K562 (cell line): ENCODE results near the gene GPR4. TPM values are rescaled to one million over a fixed set of nuclear protein-coding genes. Genes with fewer than 3 reads are reported as not detected.

Experiments used
- ARID4B ChIP-seq: sonication (generic); formaldehyde crosslinking; IDR thresholded peaks from 2 replicates; pipeline ENCODE4 v1.8.0; 2022; ENCODE audit warnings: mild to moderate bottlenecking, missing genetic modification reagents
- ARNT ChIP-seq, 2 experiments: fragments of 450-650 bp; IDR thresholded peaks; 2 replicates each; pipeline ENCODE4 v1.6.1; 2016; ENCODE audit warnings: mild to moderate bottlenecking in 1 of 2
- FOXK1 ChIP-seq: sonication (generic); formaldehyde crosslinking; IDR thresholded peaks from 2 replicates; pipeline ENCODE4 v1.8.0; 2022; ENCODE audit warnings: missing genetic modification reagents, mild to moderate bottlenecking, borderline replicate concordance
- GATAD2A ChIP-seq: fragments of 450-650 bp; IDR thresholded peaks from 2 replicates; pipeline ENCODE4 v1.6.1; 2017
- HMGXB4 ChIP-seq: sonication (generic); formaldehyde crosslinking; IDR thresholded peaks from 2 replicates; pipeline ENCODE4 v1.8.1; 2023; ENCODE audit warnings: mild to moderate bottlenecking, missing genetic modification reagents
- MTF1 ChIP-seq: fragments of 250-450 bp; sonication (Bioruptor Pico); IDR thresholded peaks from 2 replicates; pipeline ENCODE4 v1.9.0; 2021; ENCODE audit warnings: moderate library complexity, mild to moderate bottlenecking, inconsistent platforms, borderline replicate concordance
- MYNN ChIP-seq, 2 experiments: sonication (generic); formaldehyde crosslinking in 1 of 2; IDR thresholded peaks; 2 replicates each; pipeline versions ENCODE4 v1.5.0 to v1.6.1; 2016 to 2020; ENCODE audit warnings: antibody characterized with exemption in 1 of 2, missing genetic modification reagents in 1 of 2
- NFE2 ChIP-seq: IDR thresholded peaks from 2 replicates; pipeline ENCODE4 v1.6.1; 2014; ENCODE audit warnings: antibody characterized with exemption, low read depth
- STAT5B ChIP-seq: fragments of 250-450 bp; sonication (Bioruptor Pico); IDR thresholded peaks from 2 replicates; pipeline ENCODE4 v1.8.0; 2021; ENCODE audit warnings: mild to moderate bottlenecking, inconsistent platforms
- THAP12 ChIP-seq: fragments of 250-450 bp; sonication (Bioruptor Pico); IDR thresholded peaks from 2 replicates; pipeline ENCODE4 v1.9.0; 2021; ENCODE audit warnings: mild to moderate bottlenecking, inconsistent platforms
- ZNF174 ChIP-seq: fragments of 250-450 bp; sonication (Bioruptor Pico); IDR thresholded peaks from 2 replicates; pipeline ENCODE4 v1.4.0; 2020; ENCODE audit warnings: mild to moderate bottlenecking
- ZNF785 ChIP-seq: fragments of 250-450 bp; sonication (Bioruptor Pico); IDR thresholded peaks from 2 replicates; pipeline ENCODE4 v1.4.0; 2020; ENCODE audit warnings: mild to moderate bottlenecking
- polyA plus RNA-seq, 8 experiments: library from polyadenylated mRNA; depleted of rRNA in 4 of 8; stranded (reverse) in 5 of 8; unstranded in 3 of 8; fragments of >200 nt; fragmentation: Nextera tagmentation in 2 of 8; fragmentation: Illumina TruSeq in 1 of 8; extraction: Ambion mirVana in 2 of 8; extraction: Trizol in 1 of 8; gene quantifications; 2 replicates each; pipeline versions ENCODE4 v1.2.1 to v1.2.3, GENCODE V29; 2011 to 2014; ENCODE audit warnings: inconsistent platforms in 1 of 8, missing spikeins in 1 of 8
- total RNA-seq, 7 experiments: library from RNA; depleted of rRNA in 6 of 7; stranded (reverse); fragments of >200 nt in 6 of 7; fragmentation: Illumina TruSeq in 2 of 7; extraction: Trizol in 2 of 7; gene quantifications; 2 replicates each; pipeline versions ENCODE4 v1.2.1 to v1.2.3, GENCODE V29; 2011 to 2021; ENCODE audit warnings: low replicate concordance in 1 of 7
- TF ChIP-seq, protein P1 (sequence below), 3 experiments: IDR thresholded peaks in 2 of 3; conservative IDR thresholded peaks in 1 of 3; 2 replicates each; pipeline ENCODE4 v1.5.1; 2011 to 2012; ENCODE audit warnings: low read length in 3 of 3, mild to moderate bottlenecking in 3 of 3, control low read depth in 2 of 3, improper control_type of control experiment in 1 of 3, inconsistent platforms in 1 of 3, low read depth in 1 of 3, mixed read lengths in 1 of 3, moderate library complexity in 1 of 3; ENCODE audit not compliant: insufficient read depth in 2 of 3
- TF ChIP-seq, protein P2 (sequence below): IDR thresholded peaks from 2 replicates; pipeline ENCODE4 v1.6.1; 2016; ENCODE audit warnings: missing genetic modification characterization, missing compliant biosample characterization

The GPR4 gene
- total and polyA plus RNA-seq, 9 of the 15 experiments (the other 6 are each of a cell fraction or from before 2014, with no cell fraction given) = 0.03 to 0.09 (median 0.04) TPM; not detected in 5

GRCh38 chr19:45615795-45616703 lies 14.0 kb upstream of the GPR4 start (continued):
- TF ChIP-seq THAP12 = no peak
- TF ChIP-seq, protein P1, sequence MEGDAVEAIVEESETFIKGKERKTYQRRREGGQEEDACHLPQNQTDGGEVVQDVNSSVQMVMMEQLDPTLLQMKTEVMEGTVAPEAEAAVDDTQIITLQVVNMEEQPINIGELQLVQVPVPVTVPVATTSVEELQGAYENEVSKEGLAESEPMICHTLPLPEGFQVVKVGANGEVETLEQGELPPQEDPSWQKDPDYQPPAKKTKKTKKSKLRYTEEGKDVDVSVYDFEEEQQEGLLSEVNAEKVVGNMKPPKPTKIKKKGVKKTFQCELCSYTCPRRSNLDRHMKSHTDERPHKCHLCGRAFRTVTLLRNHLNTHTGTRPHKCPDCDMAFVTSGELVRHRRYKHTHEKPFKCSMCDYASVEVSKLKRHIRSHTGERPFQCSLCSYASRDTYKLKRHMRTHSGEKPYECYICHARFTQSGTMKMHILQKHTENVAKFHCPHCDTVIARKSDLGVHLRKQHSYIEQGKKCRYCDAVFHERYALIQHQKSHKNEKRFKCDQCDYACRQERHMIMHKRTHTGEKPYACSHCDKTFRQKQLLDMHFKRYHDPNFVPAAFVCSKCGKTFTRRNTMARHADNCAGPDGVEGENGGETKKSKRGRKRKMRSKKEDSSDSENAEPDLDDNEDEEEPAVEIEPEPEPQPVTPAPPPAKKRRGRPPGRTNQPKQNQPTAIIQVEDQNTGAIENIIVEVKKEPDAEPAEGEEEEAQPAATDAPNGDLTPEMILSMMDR (IDR thresholded peaks at IDR 0.05 in 2 of 3, conservative IDR thresholded peaks at IDR 0.05 in 1 of 3; ENCODE audit: insufficient read depth in 2 of 3, low read depth in 1 of 3, low read length in 3 of 3) = no peak
- no peak for TF ChIP-seq NFE2
- no peak for TF ChIP-seq ZNF174
- TF ChIP-seq MTF1 (CRISPR knock-in tag) = no peak
- no peak for TF ChIP-seq MYNN (IDR thresholded peaks at IDR 0.05)
- no peak for TF ChIP-seq MYNN (CRISPR knock-in tag; IDR thresholded peaks at IDR 0.05)
- TF ChIP-seq ARNT (IDR thresholded peaks at IDR 0.05) = 0 out of 4 replicates have a peak, but pooled peaks of 1 of the 2 experiments have one; percentile 19
- TF ChIP-seq, protein P2, sequence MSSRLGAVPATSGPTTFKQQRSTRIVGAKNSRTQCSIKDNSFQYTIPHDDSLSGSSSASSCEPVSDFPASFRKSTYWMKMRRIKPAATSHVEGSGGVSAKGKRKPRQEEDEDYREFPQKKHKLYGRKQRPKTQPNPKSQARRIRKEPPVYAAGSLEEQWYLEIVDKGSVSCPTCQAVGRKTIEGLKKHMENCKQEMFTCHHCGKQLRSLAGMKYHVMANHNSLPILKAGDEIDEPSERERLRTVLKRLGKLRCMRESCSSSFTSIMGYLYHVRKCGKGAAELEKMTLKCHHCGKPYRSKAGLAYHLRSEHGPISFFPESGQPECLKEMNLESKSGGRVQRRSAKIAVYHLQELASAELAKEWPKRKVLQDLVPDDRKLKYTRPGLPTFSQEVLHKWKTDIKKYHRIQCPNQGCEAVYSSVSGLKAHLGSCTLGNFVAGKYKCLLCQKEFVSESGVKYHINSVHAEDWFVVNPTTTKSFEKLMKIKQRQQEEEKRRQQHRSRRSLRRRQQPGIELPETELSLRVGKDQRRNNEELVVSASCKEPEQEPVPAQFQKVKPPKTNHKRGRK (tag) = no peak
- TF ChIP-seq ARID4B = no peak
- TF ChIP-seq FOXK1 (CRISPR knock-in tag) = no peak
- TF ChIP-seq ZNF785 (CRISPR knock-in tag) = no peak
- no peak for TF ChIP-seq STAT5B (CRISPR knock-in tag)
- no peak; the same call in 1 of the 2 replicates for TF ChIP-seq GATAD2A
- TF ChIP-seq HMGXB4 (CRISPR knock-in tag) = no peak
